Epithelial cell of esophagus (primary cell): ENCODE results near the gene BTBD1.

Source experiments
- DNase-seq: peaks from one replicate; pipeline ENCODE4 v3.0.0; 2010; ENCODE audit warnings: low read depth
- H3K4me3 ChIP-seq: 2 replicates; pipeline ENCODE4 v1.5.1; 2011; ENCODE audit warnings: mild to moderate bottlenecking, low read length, control low read depth
- TF ChIP-seq, protein P1 (sequence below): IDR thresholded peaks from 2 replicates; pipeline ENCODE4 v1.5.1; 2011; ENCODE audit warnings: low read depth, mild to moderate bottlenecking, low read length, control low read depth, inconsistent platforms; ENCODE audit not compliant: insufficient read depth; ENCODE audit errors: missing control alignments

The BTBD1 gene

GRCh38 chr15:82977076-82977475 lies 90.0 kb downstream of the BTBD1 start:
- no peak overlapping the region for H3K4me3 ChIP-seq
- TF ChIP-seq, protein P1, sequence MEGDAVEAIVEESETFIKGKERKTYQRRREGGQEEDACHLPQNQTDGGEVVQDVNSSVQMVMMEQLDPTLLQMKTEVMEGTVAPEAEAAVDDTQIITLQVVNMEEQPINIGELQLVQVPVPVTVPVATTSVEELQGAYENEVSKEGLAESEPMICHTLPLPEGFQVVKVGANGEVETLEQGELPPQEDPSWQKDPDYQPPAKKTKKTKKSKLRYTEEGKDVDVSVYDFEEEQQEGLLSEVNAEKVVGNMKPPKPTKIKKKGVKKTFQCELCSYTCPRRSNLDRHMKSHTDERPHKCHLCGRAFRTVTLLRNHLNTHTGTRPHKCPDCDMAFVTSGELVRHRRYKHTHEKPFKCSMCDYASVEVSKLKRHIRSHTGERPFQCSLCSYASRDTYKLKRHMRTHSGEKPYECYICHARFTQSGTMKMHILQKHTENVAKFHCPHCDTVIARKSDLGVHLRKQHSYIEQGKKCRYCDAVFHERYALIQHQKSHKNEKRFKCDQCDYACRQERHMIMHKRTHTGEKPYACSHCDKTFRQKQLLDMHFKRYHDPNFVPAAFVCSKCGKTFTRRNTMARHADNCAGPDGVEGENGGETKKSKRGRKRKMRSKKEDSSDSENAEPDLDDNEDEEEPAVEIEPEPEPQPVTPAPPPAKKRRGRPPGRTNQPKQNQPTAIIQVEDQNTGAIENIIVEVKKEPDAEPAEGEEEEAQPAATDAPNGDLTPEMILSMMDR: no peak
- no peak for DNase-seq

GRCh38 chr15:82972990-82973389 lies 94.1 kb downstream of the BTBD1 start:
- TF ChIP-seq, protein P1: no peak
- DNase-seq: no peak

GRCh38 chr15:82971218-82971984 lies 95.7 kb downstream of the BTBD1 start:
- TF ChIP-seq, protein P1: no peak
- DNase-seq: no peak
- H3K4me3 ChIP-seq: no peak overlapping the region

More at GRCh38 chr15:82972990-82973389, 94.1 kb downstream of the BTBD1 start:
- H3K4me3 ChIP-seq: no peak overlapping the region

- H3K4me3 ChIP-seq: no peak overlapping the region
- DNase-seq: no peak
- TF ChIP-seq, protein P1: no peak
Measured at GRCh38 chr15:82970696-82971095, 96.4 kb downstream of the BTBD1 start.

DNA sequence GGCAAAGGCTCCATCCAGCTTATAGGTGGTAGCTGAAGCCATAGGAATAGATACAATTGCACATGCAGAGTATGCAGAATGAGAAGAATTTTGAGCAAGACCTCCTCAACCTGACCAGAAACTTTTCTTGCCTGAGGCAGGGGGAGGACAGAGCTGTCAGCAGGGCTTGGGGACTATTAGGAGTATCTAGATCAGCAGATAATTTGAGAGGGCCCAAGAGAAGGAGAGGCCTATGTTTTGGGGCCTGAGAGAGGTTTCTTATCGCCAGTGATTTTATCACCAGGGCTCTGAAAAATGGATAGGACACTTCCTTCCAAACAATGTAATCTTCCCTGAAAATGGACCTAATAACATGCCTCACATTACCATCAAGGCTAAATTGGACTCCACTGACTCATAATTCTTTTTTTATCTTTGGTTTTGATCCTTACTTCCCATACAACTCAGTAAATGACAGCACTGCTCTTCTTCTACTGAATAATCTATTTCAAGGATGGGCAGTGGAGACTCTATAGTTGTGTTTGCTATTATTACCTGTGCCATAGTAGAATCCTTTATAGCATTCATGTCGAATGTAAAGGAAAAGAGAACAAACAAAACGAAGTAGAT lies 96.9 kb downstream of the BTBD1 start:
- no peak for DNase-seq
- TF ChIP-seq, protein P1: no peak
- H3K4me3 ChIP-seq: no peak overlapping the region

- TF ChIP-seq, protein P1: no peak
- H3K4me3 ChIP-seq: no peak overlapping the region
- no peak for DNase-seq
Measured at GRCh38 chr15:82969353-82969752, 97.7 kb downstream of the BTBD1 start.
